GM21717 (cell line): ENCODE measurements around the gene ANO10.
"Not testable (repeated sequence)": the region's sequence is repeated elsewhere in the genome, so short reads cannot be mapped to it uniquely, and the experiment has no call there.

ENCODE experiments used
- ATAC-seq: cut with Tn5 transposase; IDR thresholded peaks from one replicate; pipeline ENCODE4 v1.9.1; 2021; ENCODE audit warnings: mild to moderate bottlenecking, moderate library complexity; ENCODE audit not compliant: unreplicated experiment

ANO10 gene

DNA sequence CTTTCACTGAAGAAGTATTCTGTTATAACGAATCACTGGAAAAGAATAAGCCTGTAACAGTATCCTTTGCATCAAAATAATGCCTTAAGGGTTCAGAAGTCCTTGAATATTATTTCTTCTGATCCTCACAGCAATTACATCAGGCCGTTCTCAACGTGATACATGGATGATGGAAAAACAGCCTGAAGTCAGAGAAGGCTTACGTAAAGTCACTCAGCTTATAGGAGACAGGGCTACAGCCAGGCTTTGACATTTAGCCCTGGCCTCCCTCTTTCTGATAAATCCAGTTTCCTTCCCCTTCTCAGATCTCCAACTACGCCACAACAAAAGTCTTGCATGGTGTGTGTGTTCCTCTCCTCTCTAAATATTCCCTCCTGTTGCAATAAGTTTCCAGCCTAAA lies 131.9 kb downstream of the ANO10 start:
- no peak for ATAC-seq

DNA sequence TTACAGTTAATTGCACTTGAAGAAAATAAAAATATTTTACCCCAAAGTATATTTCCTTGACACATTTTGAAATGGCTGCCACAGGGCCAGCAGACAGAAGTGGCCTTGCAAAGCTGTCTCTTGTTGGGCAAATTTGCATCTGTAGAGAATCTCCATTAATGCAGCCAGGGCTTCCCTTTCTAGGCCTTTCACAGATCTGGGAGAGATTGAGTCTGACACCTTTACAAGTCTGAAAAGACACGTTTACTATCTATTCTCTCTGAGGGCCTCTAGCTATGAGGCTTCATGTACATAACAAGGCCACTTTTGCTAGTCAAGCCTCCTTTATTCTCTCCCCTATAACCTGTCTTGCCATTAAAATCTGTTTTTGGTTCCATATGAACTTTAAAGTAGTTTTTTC lies 135.9 kb downstream of the ANO10 start:
- ATAC-seq, result no peak

DNA sequence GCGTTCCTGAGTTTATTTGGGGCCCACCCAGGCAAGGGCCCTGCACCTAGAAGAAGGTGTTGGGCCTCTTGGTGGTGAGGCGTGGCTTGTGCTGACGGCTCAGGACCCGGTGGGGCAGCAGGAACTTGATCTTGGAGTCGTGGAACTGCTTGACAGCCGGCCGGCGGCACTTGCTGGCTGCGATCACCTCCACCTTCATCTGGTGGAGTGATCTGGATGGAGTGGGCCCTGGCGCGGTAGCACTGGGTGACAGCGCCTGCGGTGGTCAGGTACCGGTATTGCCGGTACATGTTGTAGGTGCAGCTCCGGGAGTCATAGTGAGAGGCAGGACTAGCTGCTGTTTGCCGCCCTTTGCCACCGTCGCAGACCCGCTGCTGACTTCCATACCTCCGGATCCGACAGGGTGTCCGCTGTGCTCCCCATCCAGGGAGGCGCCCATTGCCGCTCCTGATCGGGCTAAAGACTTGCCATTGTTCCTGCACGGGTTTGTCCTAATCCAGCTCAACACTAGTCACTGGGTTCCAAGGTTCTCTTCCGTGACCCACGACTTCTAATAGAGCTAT lies 136.8 kb downstream of the ANO10 start:
- no peak for ATAC-seq

DNA sequence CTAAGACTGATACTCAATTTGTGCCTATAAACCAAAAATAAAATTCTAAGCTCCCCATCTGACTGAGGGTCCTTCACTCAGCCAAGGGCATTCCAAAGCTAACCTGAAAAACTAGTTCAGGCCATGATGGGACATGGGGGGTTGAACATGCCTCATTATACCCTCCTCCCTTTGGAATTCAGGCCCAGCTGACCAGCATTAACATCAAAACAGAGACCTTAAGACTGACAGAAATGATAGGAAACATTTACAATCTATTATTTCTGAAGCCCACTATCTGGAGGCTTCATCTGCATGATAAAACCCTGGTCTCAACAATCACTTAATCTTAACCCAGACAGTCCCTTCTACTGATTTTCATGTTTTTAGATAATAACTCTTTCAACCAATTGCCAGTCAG lies 140.4 kb downstream of the ANO10 start:
- ATAC-seq, result no peak

- ATAC-seq, result not testable (repeated sequence)
These were observed 143.0 kb downstream of the ANO10 start for GRCh38 chr3:43478839-43479238.

- no peak for ATAC-seq
These were observed 143.6 kb downstream of the ANO10 start for GRCh38 chr3:43478118-43478785.

- ATAC-seq, result no peak
These were observed 144.2 kb downstream of the ANO10 start for GRCh38 chr3:43477600-43477999.

DNA sequence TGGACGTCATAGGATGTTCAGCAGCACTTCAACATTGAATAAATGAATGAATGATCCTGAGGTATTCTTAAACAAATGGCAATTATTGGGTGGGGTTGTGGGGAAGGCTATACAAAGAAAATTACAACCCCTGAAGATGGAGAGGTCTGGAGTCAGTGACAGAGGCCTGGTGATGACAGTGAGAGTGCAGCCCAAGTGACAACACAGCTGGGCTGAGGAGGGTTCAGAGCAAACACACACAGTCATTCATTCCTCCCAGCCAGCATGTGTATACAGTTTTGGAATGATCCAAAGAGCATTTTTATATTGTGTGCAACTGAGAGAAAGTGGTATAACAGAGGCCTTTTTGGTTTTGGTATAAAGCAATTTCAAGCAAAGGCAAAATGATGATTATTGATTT lies 148.1 kb downstream of the ANO10 start:
- ATAC-seq, result no peak

GRCh38 chr3:43473244-43473643 lies 148.6 kb downstream of the ANO10 start:
- no peak for ATAC-seq

DNA sequence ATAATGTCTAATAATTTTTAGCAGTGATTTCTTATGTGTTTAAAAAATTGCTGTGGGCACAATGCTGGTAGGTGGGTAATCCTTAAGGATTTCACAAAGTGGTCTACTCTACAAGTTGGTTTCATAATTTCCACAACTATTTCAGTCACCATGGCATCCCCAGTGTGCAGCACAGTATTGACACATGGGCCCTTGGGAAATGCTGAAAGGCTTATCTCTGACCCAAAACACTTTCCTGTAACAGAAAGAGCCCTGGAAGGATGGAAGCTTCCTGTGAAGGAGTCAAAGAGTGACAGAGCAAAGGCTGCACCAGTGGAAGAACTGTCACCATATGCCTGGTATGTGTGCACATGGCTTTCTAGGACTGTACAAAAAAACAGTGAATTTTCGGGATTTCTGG lies 153.7 kb downstream of the ANO10 start:
- ATAC-seq, result no peak

DNA sequence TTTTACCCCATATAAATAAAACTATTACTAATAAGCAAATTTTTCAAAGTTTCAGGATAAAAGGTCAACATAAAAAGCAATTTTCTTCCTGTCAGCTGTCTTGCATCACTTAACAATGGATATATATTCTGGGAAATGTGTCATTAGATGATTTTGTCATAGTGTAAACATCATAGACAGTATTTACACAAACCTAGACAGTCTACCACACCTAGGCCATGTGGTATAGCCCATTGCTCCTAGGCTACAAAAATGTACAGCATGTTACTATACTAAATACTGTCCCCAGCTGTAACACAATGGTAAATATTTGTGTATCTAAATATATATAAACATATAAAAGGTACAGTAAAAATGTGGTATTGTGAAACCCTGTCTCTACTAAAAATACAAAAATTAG lies 156.7 kb downstream of the ANO10 start:
- ATAC-seq, result no peak

DNA sequence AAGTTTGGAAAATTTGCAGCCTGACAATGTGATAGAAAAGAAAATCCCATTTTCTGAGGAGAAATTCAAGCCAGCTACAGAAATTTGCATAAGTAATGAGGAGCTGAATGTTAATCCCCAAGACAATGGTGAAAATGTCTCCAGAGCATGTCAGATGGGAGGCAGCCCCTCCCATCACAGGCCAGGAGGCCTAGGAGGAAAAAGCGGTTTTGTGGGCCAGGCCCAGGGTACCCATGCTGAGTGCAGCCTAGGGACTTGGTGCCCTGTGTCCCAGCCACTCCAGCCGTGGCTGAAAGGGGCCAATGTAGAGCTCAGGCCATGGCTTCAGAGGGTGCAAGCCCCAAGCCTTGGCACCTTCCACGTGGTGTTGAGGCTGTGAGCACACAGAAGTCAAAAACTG lies 159.2 kb downstream of the ANO10 start:
- ATAC-seq, result not testable (repeated sequence)

DNA sequence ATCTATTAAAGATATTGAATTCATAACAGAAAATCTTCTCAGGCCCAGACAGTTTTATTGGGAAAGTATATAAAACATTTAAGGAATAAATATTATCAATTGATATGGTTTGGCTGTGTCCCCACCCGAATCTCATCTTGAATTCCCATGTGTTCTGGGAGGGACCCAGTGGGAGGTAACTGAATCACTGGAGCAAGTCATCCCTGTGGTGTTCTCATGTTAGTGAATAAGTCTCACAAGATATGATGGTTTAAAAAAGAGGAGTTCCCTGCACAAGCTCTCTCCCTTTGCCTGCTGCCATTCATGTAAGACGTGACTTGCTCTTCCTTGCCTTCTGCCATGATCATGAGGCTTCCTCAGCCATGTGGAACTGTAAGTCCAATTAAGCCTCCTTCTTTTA lies 160.5 kb downstream of the ANO10 start:
- ATAC-seq, result no peak

GRCh38 chr3:43457038-43457437 lies 164.8 kb downstream of the ANO10 start:
- ATAC-seq, result not testable (repeated sequence)

DNA sequence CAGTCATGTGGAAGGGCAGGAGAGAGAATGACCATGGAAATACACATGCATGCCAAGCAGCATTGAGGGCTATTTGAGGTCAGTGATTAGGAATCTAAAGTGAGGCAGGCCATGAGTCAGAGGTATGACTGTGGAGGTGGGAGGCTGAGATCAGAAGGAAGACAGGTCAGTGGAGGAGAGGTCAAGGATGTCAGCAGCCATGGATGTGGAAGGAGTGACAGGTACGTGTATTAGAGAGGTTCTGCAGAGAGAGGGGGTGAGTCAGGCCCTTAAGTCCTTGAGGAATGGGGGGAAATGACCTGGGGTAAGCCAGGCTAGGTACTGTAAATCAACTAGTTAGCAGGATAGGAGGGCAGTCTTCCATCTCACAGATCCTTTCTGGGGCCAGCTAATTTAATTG lies 166.6 kb downstream of the ANO10 start:
- no peak for ATAC-seq

DNA sequence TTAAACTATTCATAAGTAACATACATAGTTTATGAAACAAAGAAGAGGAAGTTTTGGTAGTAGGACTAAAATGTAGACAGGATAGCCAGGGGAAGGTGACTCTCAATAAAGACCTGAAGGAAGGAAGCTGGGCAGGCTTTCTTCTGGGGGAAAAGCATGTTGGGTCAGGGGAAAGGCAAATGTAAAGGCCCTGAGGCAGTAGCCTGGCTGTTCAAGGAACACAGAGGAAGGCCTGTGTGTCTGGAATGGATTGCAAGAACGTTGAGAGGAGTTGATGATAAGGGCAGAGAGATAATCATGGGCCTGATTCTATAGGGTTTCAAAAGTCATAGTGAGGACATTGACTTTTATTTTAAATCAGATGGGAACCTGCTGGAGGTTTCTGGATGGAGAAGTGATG lies 167.8 kb downstream of the ANO10 start:
- ATAC-seq, result no peak

DNA sequence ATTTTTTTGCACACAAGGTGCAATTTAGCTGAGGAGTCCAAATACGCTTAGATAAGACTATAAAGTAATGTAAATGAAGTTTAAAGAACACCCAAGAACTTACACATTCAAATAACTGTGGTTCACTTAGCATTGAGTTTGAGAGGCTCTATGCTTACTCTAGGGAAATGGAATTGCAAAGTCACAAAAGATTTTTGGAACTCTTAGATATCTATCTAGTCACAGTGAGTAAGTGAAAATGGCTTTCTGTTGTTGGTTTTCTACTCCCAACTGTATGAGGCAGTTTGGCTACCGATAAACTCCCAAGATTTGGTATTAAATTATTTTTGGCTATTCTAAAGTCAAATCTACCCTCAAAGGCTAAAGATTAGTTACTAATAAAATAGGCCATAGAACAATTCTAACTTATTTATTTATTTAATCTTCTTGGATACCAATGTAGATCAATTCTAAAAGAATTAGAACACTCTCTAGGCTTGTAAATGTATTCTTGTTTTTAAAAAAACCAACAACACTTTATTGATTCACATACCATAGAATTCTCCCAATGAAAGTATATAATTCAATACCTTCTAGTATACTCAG lies 170.0 kb downstream of the ANO10 start:
- ATAC-seq, result no peak

GRCh38 chr3:43448098-43448497 lies 173.7 kb downstream of the ANO10 start:
- no peak for ATAC-seq

- no peak for ATAC-seq
These were observed 176.0 kb downstream of the ANO10 start for GRCh38 chr3:43445820-43446219.

DNA sequence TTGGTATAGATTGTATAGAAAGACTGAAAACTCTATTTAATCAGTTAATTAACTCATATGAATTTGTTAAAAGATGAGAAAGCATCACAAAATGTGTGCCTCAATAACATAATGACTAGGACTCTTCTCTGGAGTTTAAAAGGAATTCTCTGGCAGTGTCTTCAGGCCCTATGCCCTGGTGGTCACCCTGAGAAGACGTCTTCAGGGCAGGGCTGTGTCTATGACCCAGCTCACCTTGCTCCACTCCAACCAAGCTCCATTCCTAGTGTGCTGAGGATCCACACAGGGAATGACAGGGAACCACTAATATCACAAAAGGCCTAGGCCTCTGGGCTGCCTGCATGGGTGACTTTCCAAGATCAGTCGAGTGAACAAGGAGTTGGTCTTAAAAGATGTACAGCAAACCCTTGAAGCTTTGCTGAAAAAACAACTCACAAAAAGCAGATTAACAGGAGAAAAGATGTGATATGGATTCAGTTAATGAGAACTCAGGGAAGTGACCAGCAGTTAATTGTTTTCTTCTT lies 178.9 kb downstream of the ANO10 start:
- ATAC-seq, result no peak

- ATAC-seq, result no peak
These were observed 185.2 kb downstream of the ANO10 start for GRCh38 chr3:43436507-43437140.

GRCh38 chr3:43435706-43436105 lies 186.1 kb downstream of the ANO10 start:
- ATAC-seq, result no peak
